Keratinocyte (primary cell): Measurements from ENCODE around the gene INA.

Experiments used
- CTCF ChIP-seq, 3 experiments: IDR thresholded peaks in 1 of 3; conservative IDR thresholded peaks in 1 of 3; optimal IDR thresholded peaks in 1 of 3; 2 replicates in 2 of 3; 3 replicates in 1 of 3; pipeline versions ENCODE3 to v1.5.1; 2011; ENCODE audit warnings: low read length in 3 of 3, mild to moderate bottlenecking in 3 of 3, moderate library complexity in 2 of 3, control low read depth in 1 of 3, inconsistent platforms in 1 of 3; ENCODE audit not compliant: insufficient read depth in 2 of 3; ENCODE audit errors: extremely low read depth in 1 of 3
- EZH2 ChIP-seq: IDR thresholded peaks from one replicate; pipeline ENCODE4 v1.6.1; 2012; ENCODE audit warnings: inconsistent platforms, mild to moderate bottlenecking, low read length, moderate library complexity

GRCh38 chr10:103310197-103310596 is 33.3 kb downstream of the INA start:
- TF ChIP-seq CTCF (optimal IDR thresholded peaks at IDR 0.05 in 1 of 3, IDR thresholded peaks at IDR 0.05 in 1 of 3, conservative IDR thresholded peaks at IDR 0.05 in 1 of 3; ENCODE audit: extremely low read depth in 1 of 3, insufficient read depth in 2 of 3, low read length in 3 of 3) (no peak), EZH2 (no peak)
